Caco-2 (cell line): ENCODE measurements around the gene ZNF71. TPM values are rescaled to one million over a fixed set of nuclear protein-coding genes. Genes with fewer than 3 reads are reported as not detected.
A peak's percentile ranks its signal among the peaks of the same experiment; 100 is the strongest.

Experiments
- BruUV-seq: library from RNA; stranded (reverse); fragments of 400-500 nt; replicated peaks from 2 replicates; lab custom pipeline; 2021; lab: Mats Ljungman, UMichigan
- CTCF ChIA-PET: fragments of 300-600 bp; sonication (Branson Sonifier 250); formaldehyde crosslinking; loops from one replicate; lab custom pipeline; 2022; ENCODE audit warnings: antibody characterized with exemption; lab: Charles Lee
- POLR2A ChIA-PET: fragments of 300-600 bp; sonication (Branson Sonifier 250); formaldehyde crosslinking; loops from one replicate; lab custom pipeline; 2022; ENCODE audit warnings: antibody characterized with exemption; lab: Charles Lee
- DNase-seq, 2 experiments: peaks; one replicate each; pipeline versions ENCODE4 v3.0.0 to v3.0.0-alpha.2; 2020 to 2022
- H3K27me3 ChIP-seq: replicated peaks from 2 replicates; pipeline ENCODE4 v1.6.0; 2011; ENCODE audit warnings: low read length; ENCODE audit not compliant: control insufficient read depth, insufficient read depth
- H3K36me3 ChIP-seq: 2 replicates; pipeline ENCODE4 v1.5.1; 2011; ENCODE audit warnings: low read length; ENCODE audit not compliant: control insufficient read depth, insufficient read depth
- H3K4me1 ChIP-seq: fragments of 250-450 bp; sonication (Bioruptor Pico); 2 replicates; pipeline ENCODE4 v1.5.1; 2020; ENCODE audit warnings: mild to moderate bottlenecking
- H3K4me3 ChIP-seq: 2 replicates; pipeline ENCODE4 v1.5.1; 2011; ENCODE audit warnings: low read depth, mild to moderate bottlenecking, control low read depth, low read length
- H3K9me3 ChIP-seq: fragments of 250-450 bp; sonication (Bioruptor Pico); 2 replicates; pipeline ENCODE4 v1.5.1; 2020; ENCODE audit warnings: mild to moderate bottlenecking, moderate library complexity
- H3K27ac Mint-ChIP-seq: one replicate; pipeline ENCODE4 v1.8.0; 2022; ENCODE audit warnings: mixed read lengths; ENCODE audit not compliant: unreplicated experiment
- H3K27me3 Mint-ChIP-seq: one replicate; pipeline ENCODE4 v1.8.0; 2022; ENCODE audit warnings: mixed read lengths; ENCODE audit not compliant: insufficient read depth, unreplicated experiment
- H3K36me3 Mint-ChIP-seq: one replicate; pipeline ENCODE4 v1.8.0; 2022; ENCODE audit warnings: mild to moderate bottlenecking, mixed read lengths; ENCODE audit not compliant: insufficient read depth, unreplicated experiment
- H3K4me1 Mint-ChIP-seq: one replicate; pipeline ENCODE4 v1.8.0; 2022; ENCODE audit warnings: low read depth, mixed read lengths; ENCODE audit not compliant: unreplicated experiment
- H3K4me3 Mint-ChIP-seq: one replicate; pipeline ENCODE4 v1.8.0; 2022; ENCODE audit warnings: mild to moderate bottlenecking, moderate library complexity, mixed read lengths; ENCODE audit not compliant: unreplicated experiment
- H3K9me3 Mint-ChIP-seq: one replicate; pipeline ENCODE4 v1.8.0; 2022; ENCODE audit warnings: mixed read lengths; ENCODE audit not compliant: unreplicated experiment
- intact Hi-C: fragments of 100-400 bp; cut with micrococcal nuclease; formaldehyde crosslinking; loops from one replicate; pipeline ENCODE4 v1.10.0; 2022; ENCODE audit not compliant: unreplicated experiment
- total RNA-seq: library from RNA; stranded (reverse); gene quantifications from 2 replicates; pipeline ENCODE4 v1.2.3, GENCODE V29; 2022
- TF ChIP-seq, protein P1 (sequence below), 2 experiments: fragments of 200-600 bp in 1 of 2; IDR thresholded peaks; 1 replicate in 1 of 2; 2 replicates in 1 of 2; pipeline versions ENCODE4 v1.5.1 to v1.8.0; 2011 to 2022; ENCODE audit warnings: antibody characterized with exemption in 1 of 2, control low read depth in 1 of 2, inconsistent platforms in 1 of 2, low read depth in 1 of 2, low read length in 1 of 2, mild to moderate bottlenecking in 1 of 2, moderate library complexity in 1 of 2; ENCODE audit not compliant: insufficient read depth in 1 of 2, severe bottlenecking in 1 of 2, unreplicated experiment in 1 of 2

ZNF71 gene
- total RNA-seq, 1 experiment from 2014 or later: 1.1 TPM

DNA sequence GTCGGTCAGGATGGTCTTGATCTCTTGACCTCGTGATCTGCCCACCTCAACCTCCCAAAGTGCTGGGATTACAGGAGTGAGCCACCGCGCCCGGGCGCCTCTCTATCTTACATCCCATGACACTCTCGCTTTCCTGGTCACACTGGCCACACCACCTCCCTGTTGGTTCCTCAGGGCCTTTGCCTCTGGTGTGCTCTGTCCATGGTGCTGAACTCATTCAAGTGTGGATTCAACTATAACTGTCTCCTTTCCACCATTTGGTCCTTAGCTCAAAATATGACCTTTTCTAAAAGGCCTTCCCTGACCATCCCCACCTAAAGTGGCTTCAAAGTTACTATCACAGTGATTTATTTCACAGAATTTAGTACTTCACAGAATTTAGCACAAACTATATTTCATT lies 44.1 kb downstream of the ZNF71 start:
- Mint-ChIP-seq H3K27ac (no peak overlapping the region), H3K4me3 (no peak overlapping the region), H3K27me3 (no peaks in the 10 kb centered on the region), H3K36me3 (peaks cover 5% of the 10 kb centered on the region), H3K4me1 (no peaks in the 10 kb centered on the region), H3K9me3 (peaks cover 48% of the 10 kb centered on the region)
- TF ChIP-seq, protein P1, sequence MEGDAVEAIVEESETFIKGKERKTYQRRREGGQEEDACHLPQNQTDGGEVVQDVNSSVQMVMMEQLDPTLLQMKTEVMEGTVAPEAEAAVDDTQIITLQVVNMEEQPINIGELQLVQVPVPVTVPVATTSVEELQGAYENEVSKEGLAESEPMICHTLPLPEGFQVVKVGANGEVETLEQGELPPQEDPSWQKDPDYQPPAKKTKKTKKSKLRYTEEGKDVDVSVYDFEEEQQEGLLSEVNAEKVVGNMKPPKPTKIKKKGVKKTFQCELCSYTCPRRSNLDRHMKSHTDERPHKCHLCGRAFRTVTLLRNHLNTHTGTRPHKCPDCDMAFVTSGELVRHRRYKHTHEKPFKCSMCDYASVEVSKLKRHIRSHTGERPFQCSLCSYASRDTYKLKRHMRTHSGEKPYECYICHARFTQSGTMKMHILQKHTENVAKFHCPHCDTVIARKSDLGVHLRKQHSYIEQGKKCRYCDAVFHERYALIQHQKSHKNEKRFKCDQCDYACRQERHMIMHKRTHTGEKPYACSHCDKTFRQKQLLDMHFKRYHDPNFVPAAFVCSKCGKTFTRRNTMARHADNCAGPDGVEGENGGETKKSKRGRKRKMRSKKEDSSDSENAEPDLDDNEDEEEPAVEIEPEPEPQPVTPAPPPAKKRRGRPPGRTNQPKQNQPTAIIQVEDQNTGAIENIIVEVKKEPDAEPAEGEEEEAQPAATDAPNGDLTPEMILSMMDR (IDR thresholded peaks at IDR 0.05; ENCODE audit: insufficient read depth in 1 of 2, low read depth in 1 of 2, low read length in 1 of 2, severe bottlenecking in 1 of 2, unreplicated experiment in 1 of 2): no peak
- Histone ChIP-seq H3K27me3 (no peaks in the 10 kb centered on the region), H3K4me1 (no peaks in the 10 kb centered on the region), H3K4me3 (no peak overlapping the region), H3K9me3 (peaks cover 28% of the 10 kb centered on the region), H3K36me3 (no peaks in the 10 kb centered on the region)
- no TSS peak for BruUV-seq
- intact Hi-C loops: no loop called here
- POLR2A ChIA-PET: no interaction called here
- peak in 1 of 2 experiments; percentile 6 for DNase-seq
- CTCF ChIA-PET: no interaction called here

DNA sequence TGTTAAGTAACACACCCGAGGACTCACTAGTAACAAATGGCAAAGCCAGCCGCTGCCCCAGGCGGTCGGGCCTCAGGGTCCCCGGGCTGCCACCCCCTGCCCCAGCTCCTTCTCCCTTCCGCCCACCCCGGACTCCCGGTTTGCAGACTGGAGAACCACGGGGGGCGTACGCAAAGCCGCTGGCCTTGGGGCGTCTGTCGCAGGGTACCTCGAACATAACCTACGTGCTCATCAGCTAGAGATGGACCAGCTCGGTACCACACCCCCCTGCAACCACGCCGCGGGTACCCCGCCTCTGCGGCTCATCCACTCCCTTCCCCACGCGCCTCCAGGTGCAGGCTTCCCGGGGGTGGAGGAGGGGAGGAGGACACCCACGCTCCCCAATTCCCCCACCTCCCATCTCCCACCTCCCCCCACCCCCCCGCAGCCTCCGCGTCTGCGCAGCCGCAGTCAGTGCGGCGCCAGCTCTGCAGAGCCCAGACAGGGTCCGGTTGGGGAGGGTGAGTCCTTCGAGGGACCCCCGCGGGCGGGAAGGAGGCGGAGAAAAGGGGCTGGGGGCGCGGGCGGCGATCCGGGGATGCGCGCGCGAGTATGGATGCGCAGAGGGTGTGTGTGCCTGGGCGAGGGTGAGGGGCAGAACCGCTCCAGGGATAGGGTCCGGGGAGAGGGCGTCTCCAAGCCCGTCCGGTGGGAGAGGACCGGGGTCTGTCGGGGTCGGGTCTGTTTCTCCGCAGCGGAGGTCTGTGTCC lies 47.8 kb downstream of the ZNF71 start, which contains the start of gene SMIM17:
TSS of gene SMIM17 (plus strand) at position 449 of the 749 bp plus-strand sequence. CDS start 2,509 bp downstream, outside the sequence.
- no peaks in the 10 kb centered on the region for H3K4me1 Mint-ChIP-seq
- H3K9me3 ChIP-seq: peaks cover 29% of the 10 kb centered on the region
- DNase-seq: no peak
- intact Hi-C loops: no loop called here
- no peak within 1 kb of the TSS for H3K4me3 ChIP-seq
- no peaks in the 10 kb centered on the region for H3K27me3 Mint-ChIP-seq
- H3K27ac Mint-ChIP-seq: no peak within 1 kb of the TSS
- no peaks in the 10 kb centered on the region for H3K27me3 ChIP-seq
- ChIA-PET CTCF (no interaction called here), POLR2A (no interaction called here)
- H3K36me3 Mint-ChIP-seq: peaks cover under 1% of the 10 kb centered on the region
- no peak within 1 kb of the TSS for H3K4me3 Mint-ChIP-seq
- H3K9me3 Mint-ChIP-seq: peaks cover 51% of the 10 kb centered on the region
- H3K36me3 ChIP-seq: no peaks in the 10 kb centered on the region
- TF ChIP-seq, protein P1 (IDR thresholded peaks at IDR 0.05; ENCODE audit: insufficient read depth in 1 of 2, low read depth in 1 of 2, low read length in 1 of 2, severe bottlenecking in 1 of 2, unreplicated experiment in 1 of 2): no peak
- BruUV-seq: no TSS peak
- no peaks in the 10 kb centered on the region for H3K4me1 ChIP-seq

DNA sequence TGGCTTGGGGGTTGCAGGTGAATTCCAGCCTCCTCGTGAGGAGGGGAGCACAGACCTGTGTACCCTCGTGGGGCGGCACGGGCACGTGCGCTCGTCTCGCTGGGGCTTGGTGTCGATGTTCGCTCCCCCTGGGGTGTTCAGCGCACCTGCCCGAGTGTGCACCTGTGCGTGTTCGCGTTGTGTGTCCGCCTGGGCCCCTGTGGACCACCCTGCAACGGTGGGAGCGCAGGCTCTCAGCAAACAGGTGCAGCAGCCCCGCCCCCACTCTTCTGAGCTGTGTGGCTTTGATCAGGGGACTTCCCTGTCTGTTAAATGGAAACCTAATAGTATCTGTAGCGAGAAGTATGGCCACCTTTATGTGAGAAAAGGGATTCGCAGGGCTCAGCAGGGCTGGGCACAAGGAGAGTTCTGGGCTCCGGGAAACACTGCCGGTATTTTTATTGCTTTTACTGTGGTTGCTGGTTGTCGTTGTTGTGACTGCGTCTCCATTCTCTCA lies 48.4 kb downstream of the ZNF71 start:
- CTCF ChIA-PET: no interaction called here
- H3K4me1 ChIP-seq: no peaks in the 10 kb centered on the region
- BruUV-seq: no TSS peak
- no peaks in the 10 kb centered on the region for H3K36me3 Mint-ChIP-seq
- intact Hi-C loops: no loop called here
- H3K36me3 ChIP-seq: no peaks in the 10 kb centered on the region
- H3K4me3 ChIP-seq: no peak overlapping the region
- no peaks in the 10 kb centered on the region for H3K27me3 ChIP-seq
- H3K9me3 Mint-ChIP-seq: peaks cover 51% of the 10 kb centered on the region
- DNase-seq: no peak
- peaks cover 26% of the 10 kb centered on the region for H3K9me3 ChIP-seq
- no peak overlapping the region for H3K4me3 Mint-ChIP-seq
- H3K27me3 Mint-ChIP-seq: no peaks in the 10 kb centered on the region
- POLR2A ChIA-PET: no interaction called here
- no peaks in the 10 kb centered on the region for H3K4me1 Mint-ChIP-seq
- no peak overlapping the region for H3K27ac Mint-ChIP-seq
- TF ChIP-seq, protein P1 (IDR thresholded peaks at IDR 0.05; ENCODE audit: insufficient read depth in 1 of 2, low read depth in 1 of 2, low read length in 1 of 2, severe bottlenecking in 1 of 2, unreplicated experiment in 1 of 2): no peak
